HG02798 (cell line): Measurements from ENCODE around the gene SPATA45.

Experiments used
- ATAC-seq: cut with Tn5 transposase; IDR thresholded peaks from one replicate; pipeline ENCODE4 v1.9.1; 2021; ENCODE audit warnings: mild to moderate bottlenecking; ENCODE audit not compliant: unreplicated experiment, poor library complexity

The SPATA45 gene

DNA sequence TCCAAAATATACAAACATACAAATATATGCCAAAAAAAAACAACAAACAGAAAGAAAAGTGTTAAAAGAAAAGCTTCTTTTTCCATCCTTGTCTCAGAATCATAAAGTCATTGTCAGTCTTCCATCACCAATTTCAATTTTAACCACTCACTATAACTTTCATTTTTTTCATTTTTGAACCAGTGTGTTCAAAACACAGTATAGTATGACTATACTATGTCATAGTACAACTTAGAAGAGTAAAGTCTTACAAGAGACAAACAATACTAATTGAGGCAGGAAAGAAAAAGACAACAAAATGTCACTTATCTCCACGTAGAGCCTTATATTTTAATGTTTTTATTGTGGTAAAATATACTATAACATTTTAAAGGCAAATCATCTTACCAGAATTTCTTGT is 63.5 kb downstream of the SPATA45 start:
- no peak for ATAC-seq

DNA sequence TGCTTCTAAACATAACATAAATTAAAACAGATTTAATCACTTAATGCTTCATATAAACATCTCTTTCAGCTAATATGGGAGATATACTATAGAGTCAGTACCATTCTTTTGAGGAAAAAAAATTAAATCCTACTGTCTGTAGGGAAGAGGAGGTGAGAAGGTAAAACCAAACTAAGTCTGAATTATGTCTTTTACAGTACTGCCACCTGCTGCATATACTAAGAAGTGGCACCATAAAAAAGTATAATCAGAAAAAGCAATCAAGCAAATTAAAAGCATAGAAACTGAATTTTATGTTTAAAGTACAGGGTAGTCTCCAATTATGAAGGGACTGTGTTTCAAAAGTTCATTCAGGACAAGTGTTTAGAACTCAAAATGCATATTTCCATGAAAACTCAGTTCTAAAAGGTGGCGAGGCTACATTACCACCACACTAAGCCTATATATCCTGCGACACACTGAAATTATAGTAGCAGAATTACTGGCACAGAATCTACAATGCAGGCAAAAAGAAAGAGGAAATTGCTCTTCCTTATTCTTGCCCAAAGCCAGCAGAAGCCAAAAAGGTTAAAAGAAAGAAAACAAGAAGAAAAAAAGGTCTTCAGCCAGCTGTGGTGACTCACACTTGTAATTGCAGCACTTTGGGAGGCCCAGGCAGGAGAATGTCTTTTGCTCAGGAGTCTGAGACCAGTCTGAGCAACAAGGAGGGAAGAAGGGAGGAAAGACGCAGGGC is 64.9 kb downstream of the SPATA45 start:
- ATAC-seq = no peak

DNA sequence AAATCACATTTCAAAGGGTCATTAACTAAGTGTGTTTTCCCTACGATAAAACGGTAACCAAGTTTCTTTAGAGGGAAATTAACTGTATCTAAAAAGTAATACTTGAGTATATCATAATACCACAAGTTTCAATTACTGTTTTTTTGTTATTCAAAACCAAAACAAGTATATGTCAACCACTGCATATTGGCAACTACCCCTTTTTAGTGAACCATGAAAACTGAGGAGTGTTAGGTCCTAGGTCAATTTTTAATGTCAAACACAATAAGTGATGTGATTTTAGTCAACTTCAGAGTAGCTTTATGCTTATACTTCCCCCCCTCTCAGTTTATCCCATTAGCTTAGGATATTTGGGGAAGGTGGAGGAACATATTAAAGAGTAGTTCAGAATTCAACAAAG is 66.2 kb downstream of the SPATA45 start:
- ATAC-seq = no peak

DNA sequence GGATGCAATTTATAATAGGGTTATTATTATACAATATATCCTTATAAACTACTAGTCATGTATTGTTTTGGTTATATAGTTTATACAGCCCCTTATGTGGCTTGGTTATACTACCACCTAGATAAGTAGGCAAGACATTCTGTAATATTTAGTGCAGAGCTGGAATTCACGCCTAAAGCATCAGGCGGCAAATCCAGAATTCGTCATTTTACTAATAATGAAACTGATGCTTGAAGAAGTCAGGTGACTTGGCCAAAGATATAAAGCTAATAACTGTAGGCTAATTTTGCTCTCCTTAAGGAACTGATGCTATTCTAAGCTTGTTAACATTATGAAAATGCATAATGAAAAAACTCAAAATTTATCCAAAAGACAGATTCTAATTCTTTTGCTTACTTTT is 66.7 kb downstream of the SPATA45 start:
- no peak for ATAC-seq
